Astrocyte of the cerebellum (primary cell): ENCODE results near the gene CD300LB.

ENCODE experiments used
- DNase-seq: peaks from one replicate; pipeline ENCODE4 v3.0.0-alpha.2; 2011; ENCODE audit warnings: low read depth
- H3K4me3 ChIP-seq: 2 replicates; pipeline ENCODE4 v1.5.1; 2011; ENCODE audit warnings: mild to moderate bottlenecking, low read depth, low read length, moderate library complexity
- CTCF ChIP-seq: IDR thresholded peaks from 2 replicates; pipeline ENCODE4 v1.5.1; 2012; ENCODE audit warnings: low read length, low read depth, moderate library complexity, mild to moderate bottlenecking; ENCODE audit errors: missing control alignments
- in situ Hi-C: cut with HindIII; loops from 2 replicates; pipeline ENCODE4 v1.10.0; 2017; ENCODE audit warnings: low sequenced_read_pairs

Gene CD300LB

GRCh38 chr17:74527081-74527480, 4.2 kb downstream of the CD300LB start:
- no peak overlapping the region for H3K4me3 ChIP-seq
- TF ChIP-seq CTCF = no peak
- in situ Hi-C loops = no loop called here
- DNase-seq = no peak

- in situ Hi-C loops = no loop called here
- no peak for TF ChIP-seq CTCF
- DNase-seq = no peak
These were observed 4.6 kb downstream of the CD300LB start for GRCh38 chr17:74526681-74527080.

GRCh38 chr17:74525781-74526288, 5.4 kb downstream of the CD300LB start:
- no peak overlapping the region for H3K4me3 ChIP-seq
- TF ChIP-seq CTCF = no peak
- in situ Hi-C loops = no loop called here
- DNase-seq = no peak

More at GRCh38 chr17:74526681-74527080, 4.6 kb downstream of the CD300LB start:
- H3K4me3 ChIP-seq = no peak overlapping the region

- H3K4me3 ChIP-seq = no peak overlapping the region
- in situ Hi-C loops = no loop called here
- no peak for TF ChIP-seq CTCF
- no peak for DNase-seq
These were observed 5.9 kb downstream of the CD300LB start for GRCh38 chr17:74525465-74525725.

- no peak for DNase-seq
- in situ Hi-C loops = no loop called here
These were observed 6.4 kb downstream of the CD300LB start for GRCh38 chr17:74524653-74525464.

GRCh38 chr17:74523308-74523707, 8.0 kb downstream of the CD300LB start:
- no peak for DNase-seq
- no peak overlapping the region for H3K4me3 ChIP-seq
- in situ Hi-C loops = no loop called here
- TF ChIP-seq CTCF = no peak

More at GRCh38 chr17:74524653-74525464, 6.4 kb downstream of the CD300LB start:
- no peak overlapping the region for H3K4me3 ChIP-seq
- no peak for TF ChIP-seq CTCF
